GM12878 (cell line): ENCODE measurements around the gene GLS. TPM values are rescaled to one million over a fixed set of nuclear protein-coding genes. Genes with fewer than 3 reads are reported as not detected.

Experiments
- ATAC-seq: fragments of 200-7000 bp; cut with Tn5 transposase; 3 replicates; pipeline ENCODE4 v1.9.1; 2020; ENCODE audit warnings: mild to moderate bottlenecking, moderate library complexity
- BruUV-seq: library from RNA; stranded (reverse); fragments of 400-500 nt; replicated peaks from 2 replicates; lab custom pipeline; 2021; lab: Mats Ljungman, UMichigan
- CTCF ChIA-PET: fragments of 300-600 bp; sonication (Branson Sonifier 250); formaldehyde crosslinking; extraction: SDS; loops from one replicate; lab custom pipeline; 2021; ENCODE audit warnings: inconsistent platforms; lab: Yijun Ruan, JAX
- POLR2A ChIA-PET: fragments of 350-600 bp; formaldehyde crosslinking; extraction: SDS; loops from one replicate; lab custom pipeline; 2021; ENCODE audit warnings: inconsistent platforms; lab: Charles Lee
- RAD21 ChIA-PET: fragments of 300-600 bp; sonication (Branson Sonifier 250); formaldehyde crosslinking; loops from one replicate; lab custom pipeline; 2023; ENCODE audit warnings: antibody characterized with exemption; ENCODE audit not compliant: unreplicated experiment; lab: Charles Lee
- SMC1A ChIA-PET: fragments of 300-600 bp; sonication (Branson Sonifier 250); formaldehyde crosslinking; loops from one replicate; lab custom pipeline; 2023; ENCODE audit not compliant: unreplicated experiment, uncharacterized antibody; lab: Charles Lee
- DNase-seq: peaks from one replicate; pipeline ENCODE4 v3.0.0-alpha.2; 2011; ENCODE audit warnings: low read depth, low spot score
- FAIRE-seq: peaks from 3 replicates; lab custom pipeline; 2011; peaks lifted over from hg19 to GRCh38; lab: Jason Lieb, UNC
- H2AFZ ChIP-seq: 2 replicates; pipeline ENCODE4 v1.6.0; 2011; ENCODE audit warnings: low read depth, low read length, control low read depth; ENCODE audit not compliant: control insufficient read depth
- H3K27ac ChIP-seq: 2 replicates; pipeline ENCODE4 v1.5.1; 2011; ENCODE audit warnings: control low read depth; ENCODE audit not compliant: control insufficient read depth, insufficient read depth
- H3K27me3 ChIP-seq, 2 experiments: replicated peaks in 1 of 2; 2 replicates each; pipeline versions ENCODE4 v1.6.0 to v1.6.1; 2011; ENCODE audit warnings: low read length in 1 of 2; ENCODE audit not compliant: control insufficient read depth in 2 of 2, insufficient read depth in 2 of 2
- H3K36me3 ChIP-seq, 2 experiments: 2 replicates each; pipeline ENCODE4 v1.5.1; 2011; ENCODE audit warnings: low read length in 1 of 2; ENCODE audit not compliant: control insufficient read depth in 2 of 2, insufficient read depth in 2 of 2
- H3K4me1 ChIP-seq: 2 replicates; pipeline ENCODE4 v1.6.1; 2011; ENCODE audit warnings: mild to moderate bottlenecking, low read length, moderate library complexity, mixed read lengths; ENCODE audit not compliant: control insufficient read depth, insufficient read depth
- H3K4me2 ChIP-seq: 2 replicates; pipeline ENCODE4 v1.6.0; 2011; ENCODE audit warnings: control low read depth; ENCODE audit not compliant: control insufficient read depth, insufficient read depth
- H3K4me3 ChIP-seq: fragments of 200-600 bp; sonication (generic); 2 replicates; pipeline ENCODE4 v1.5.1; 2016
- H3K79me2 ChIP-seq: 2 replicates; pipeline ENCODE4 v1.6.0; 2011; ENCODE audit warnings: low read length; ENCODE audit not compliant: control insufficient read depth, insufficient read depth
- H3K9ac ChIP-seq: 2 replicates; pipeline ENCODE4 v1.8.0; 2011; ENCODE audit warnings: low read length, control low read depth, mixed read lengths; ENCODE audit not compliant: control insufficient read depth, insufficient read depth
- H3K9me3 ChIP-seq: replicated peaks from 3 replicates; pipeline ENCODE4 v1.5.1; 2011; ENCODE audit warnings: mild to moderate bottlenecking, low read length; ENCODE audit not compliant: control insufficient read depth, insufficient read depth
- H4K20me1 ChIP-seq: 2 replicates; pipeline ENCODE4 v1.6.0; 2011; ENCODE audit not compliant: control insufficient read depth, insufficient read depth
- BCL11A ChIP-seq: IDR thresholded peaks from 2 replicates; pipeline ENCODE4 v1.6.1; 2011; ENCODE audit warnings: low read depth, low read length
- CREB1 ChIP-seq: IDR thresholded peaks from 2 replicates; pipeline ENCODE4 v1.6.1; 2012; ENCODE audit warnings: low read depth, mild to moderate bottlenecking, inconsistent platforms
- DPF2 ChIP-seq: fragments of 450-650 bp; IDR thresholded peaks from 2 replicates; pipeline ENCODE4 v1.6.1; 2017; ENCODE audit warnings: mild to moderate bottlenecking
- ELK1 ChIP-seq: IDR thresholded peaks from 2 replicates; pipeline ENCODE4 v1.6.1; 2012; ENCODE audit warnings: low read depth, low read length, improper control_type of control experiment
- ETV6 ChIP-seq, 2 experiments: fragments of 450-650 bp in 1 of 2; IDR thresholded peaks in 1 of 2; conservative IDR thresholded peaks in 1 of 2; 2 replicates each; pipeline ENCODE4 v1.6.1; 2014; ENCODE audit warnings: antibody characterized with exemption in 1 of 2, borderline replicate concordance in 1 of 2, low read depth in 1 of 2, mild to moderate bottlenecking in 1 of 2, moderate library complexity in 1 of 2
- GATAD2B ChIP-seq: fragments of 450-650 bp; conservative IDR thresholded peaks from 2 replicates; pipeline ENCODE4 v1.6.1; 2017; ENCODE audit warnings: low read depth, mild to moderate bottlenecking, moderate library complexity
- MAX ChIP-seq: IDR thresholded peaks from 2 replicates; pipeline ENCODE4 v1.6.1; 2012; ENCODE audit warnings: low read depth, low read length, improper control_type of control experiment
- MXI1 ChIP-seq: fragments of 150-350 bp; IDR thresholded peaks from 2 replicates; pipeline ENCODE4 v1.6.1; 2011; ENCODE audit warnings: low read depth, mild to moderate bottlenecking, inconsistent platforms, low read length, improper control_type of control experiment
- NFIC ChIP-seq: IDR thresholded peaks from 2 replicates; pipeline ENCODE4 v1.6.1; 2012; ENCODE audit warnings: low read depth, mild to moderate bottlenecking, inconsistent platforms, low read length, moderate library complexity
- NFYA ChIP-seq: IDR thresholded peaks from 2 replicates; pipeline ENCODE4 v1.6.1; 2011; ENCODE audit warnings: low read depth, mild to moderate bottlenecking, low read length, improper control_type of control experiment, borderline replicate concordance
- NR2F1 ChIP-seq: fragments of 450-650 bp; conservative IDR thresholded peaks from 2 replicates; pipeline ENCODE4 v1.6.1; 2017; ENCODE audit warnings: mild to moderate bottlenecking
- POLR2AphosphoS2 ChIP-seq: IDR thresholded peaks from 2 replicates; pipeline ENCODE4 v1.6.1; 2011; ENCODE audit warnings: low read depth, mild to moderate bottlenecking, low read length, improper control_type of control experiment, moderate library complexity
- RAD21 ChIP-seq: IDR thresholded peaks from 2 replicates; pipeline ENCODE4 v1.6.1; 2011; ENCODE audit warnings: mild to moderate bottlenecking, low read depth, low read length, moderate library complexity; ENCODE audit not compliant: insufficient read depth
- ZNF207 ChIP-seq: fragments of 450-650 bp; IDR thresholded peaks from 2 replicates; pipeline ENCODE4 v1.6.1; 2014; ENCODE audit warnings: antibody characterized with exemption, mild to moderate bottlenecking, borderline replicate concordance
- WGBS: methylation state at CpG from one replicate; pipeline ENCODE4 v1.1.6; 2016; ENCODE audit warnings: low lambda C conversion rate; ENCODE audit not compliant: insufficient replicate concordance, insufficient coverage; ENCODE audit errors: missing lambda C conversion rate; 5-methylcytosine and 5-hydroxymethylcytosine counted together
- in situ Hi-C: fragments of 300-500 bp; cut with MboI; formaldehyde crosslinking; loops from 9 replicates; pipeline ENCODE4 v1.14.3; 2018; ENCODE audit warnings: mixed read lengths
- intact Hi-C: fragments of 100-400 bp; cut with micrococcal nuclease; formaldehyde crosslinking; loops from one replicate; pipeline ENCODE4 v1.14.2; 2022; ENCODE audit not compliant: unreplicated experiment
- polyA plus RNA-seq, 11 experiments: library from polyadenylated mRNA; depleted of rRNA in 4 of 11; unstranded in 6 of 11; stranded (reverse) in 5 of 11; fragments of >200 nt; fragmentation: Nextera tagmentation in 4 of 11; fragmentation: Illumina TruSeq in 1 of 11; extraction: Ambion mirVana in 4 of 11; extraction: Trizol in 1 of 11; gene quantifications; 1 replicate in 1 of 11; 2 replicates in 10 of 11; pipeline versions ENCODE4 v1.2.1 to v1.2.3, GENCODE V29; 2011 to 2016; ENCODE audit warnings: inconsistent platforms in 2 of 11, missing spikeins in 2 of 11, low read depth in 1 of 11
- total RNA-seq, 4 experiments: library from RNA; depleted of rRNA in 3 of 4; stranded (reverse); fragments of >200 nt in 3 of 4; fragmentation: Illumina TruSeq in 1 of 4; extraction: Trizol in 1 of 4; gene quantifications; 2 replicates each; pipeline versions ENCODE4 v1.2.1 to v1.2.3, GENCODE V29; 2013 to 2021
- TF ChIP-seq, protein P1 (sequence below): fragments of 450-650 bp; IDR thresholded peaks from 2 replicates; pipeline ENCODE4 v1.6.1; 2018; ENCODE audit warnings: mild to moderate bottlenecking, low read depth, moderate library complexity; ENCODE audit not compliant: partially characterized antibody
- TF ChIP-seq, protein P2 (sequence below): fragments of 450-650 bp; conservative IDR thresholded peaks from 2 replicates; pipeline ENCODE4 v1.6.1; 2017; ENCODE audit warnings: mild to moderate bottlenecking, moderate library complexity

Gene GLS
- total and polyA plus RNA-seq, 10 of the 15 experiments (the other 5 are each of a cell fraction or from before 2014, with no cell fraction given): 15.7 to 145 (median 70.8) TPM

DNA sequence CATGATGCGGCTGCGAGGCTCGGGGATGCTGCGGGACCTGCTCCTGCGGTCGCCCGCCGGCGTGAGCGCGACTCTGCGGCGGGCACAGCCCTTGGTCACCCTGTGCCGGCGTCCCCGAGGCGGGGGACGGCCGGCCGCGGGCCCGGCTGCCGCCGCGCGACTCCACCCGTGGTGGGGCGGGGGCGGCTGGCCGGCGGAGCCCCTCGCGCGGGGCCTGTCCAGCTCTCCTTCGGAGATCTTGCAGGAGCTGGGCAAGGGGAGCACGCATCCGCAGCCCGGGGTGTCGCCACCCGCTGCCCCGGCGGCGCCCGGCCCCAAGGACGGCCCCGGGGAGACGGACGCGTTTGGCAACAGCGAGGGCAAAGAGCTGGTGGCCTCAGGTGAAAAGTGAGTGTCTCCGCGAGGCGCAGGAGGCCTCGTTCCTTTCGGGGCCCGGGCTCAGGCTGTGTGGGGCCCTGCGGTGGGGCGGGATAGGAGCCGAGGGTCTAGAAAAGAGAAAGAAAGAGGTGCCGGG lies 520 bp downstream of the GLS start:
- under 1% methylated on average over 31 of the region's 60 CpGs for WGBS
- CTCF ChIA-PET: interaction anchor here (2.7 kb wide), 1 partner anchor 11 kb away, joined by 19 read pairs; no protein-coding TSS in a partner anchor
- RAD21 ChIA-PET: interaction anchor here (1.2 to 4.0 kb wide), 8 partner anchors 9 to 138 kb away, joined by 3 to 25 read pairs (median 8); no protein-coding TSS in a partner anchor
- Histone ChIP-seq H3K27me3 (no peaks in the 10 kb centered on the region), H3K79me2 (peaks cover 61% of the 10 kb centered on the region), H3K4me1 (0 out of 2 replicates have a peak, but pooled peaks cover 2% of the 10 kb centered on the region), H4K20me1 (no peaks in the 10 kb centered on the region), H3K27ac (peak overlapping the region; percentile 95), H2AFZ (no peak overlapping the region; the same call in 1 of the 2 replicates), H3K9ac (peak overlapping the region; percentile 83), H3K9me3 (no peaks in the 10 kb centered on the region), H3K36me3 (no peaks in the 10 kb centered on the region), H3K4me3 (peak overlapping the region; percentile 94), H3K4me2 (peak overlapping the region; percentile 46; the same call in 1 of the 2 replicates)
- in situ Hi-C loops: loop anchor here (25.0 kb wide), 1 partner anchor 781 kb away; no protein-coding TSS in a partner anchor
- DNase-seq (no peak), FAIRE-seq (no peak), ATAC-seq (no peak; the same call in 2 of the 3 replicates)
- SMC1A ChIA-PET: interaction anchor here (0.6 to 4.1 kb wide), 5 partner anchors 11 to 202 kb away, joined by 3 to 31 read pairs (median 4); no protein-coding TSS in a partner anchor
- no TSS peak for BruUV-seq
- intact Hi-C loops: loop anchor here (5.0 to 10.0 kb wide), 3 partner anchors 131 to 226 kb away; partner anchors contain the start of gene STAT1
- POLR2A ChIA-PET: interaction anchor here (1.3 to 6.5 kb wide), 6 partner anchors 10 to 187 kb away, joined by 3 to 41 read pairs (median 16); partner anchors contain the start of gene STAT1
- TF ChIP-seq, protein P1, sequence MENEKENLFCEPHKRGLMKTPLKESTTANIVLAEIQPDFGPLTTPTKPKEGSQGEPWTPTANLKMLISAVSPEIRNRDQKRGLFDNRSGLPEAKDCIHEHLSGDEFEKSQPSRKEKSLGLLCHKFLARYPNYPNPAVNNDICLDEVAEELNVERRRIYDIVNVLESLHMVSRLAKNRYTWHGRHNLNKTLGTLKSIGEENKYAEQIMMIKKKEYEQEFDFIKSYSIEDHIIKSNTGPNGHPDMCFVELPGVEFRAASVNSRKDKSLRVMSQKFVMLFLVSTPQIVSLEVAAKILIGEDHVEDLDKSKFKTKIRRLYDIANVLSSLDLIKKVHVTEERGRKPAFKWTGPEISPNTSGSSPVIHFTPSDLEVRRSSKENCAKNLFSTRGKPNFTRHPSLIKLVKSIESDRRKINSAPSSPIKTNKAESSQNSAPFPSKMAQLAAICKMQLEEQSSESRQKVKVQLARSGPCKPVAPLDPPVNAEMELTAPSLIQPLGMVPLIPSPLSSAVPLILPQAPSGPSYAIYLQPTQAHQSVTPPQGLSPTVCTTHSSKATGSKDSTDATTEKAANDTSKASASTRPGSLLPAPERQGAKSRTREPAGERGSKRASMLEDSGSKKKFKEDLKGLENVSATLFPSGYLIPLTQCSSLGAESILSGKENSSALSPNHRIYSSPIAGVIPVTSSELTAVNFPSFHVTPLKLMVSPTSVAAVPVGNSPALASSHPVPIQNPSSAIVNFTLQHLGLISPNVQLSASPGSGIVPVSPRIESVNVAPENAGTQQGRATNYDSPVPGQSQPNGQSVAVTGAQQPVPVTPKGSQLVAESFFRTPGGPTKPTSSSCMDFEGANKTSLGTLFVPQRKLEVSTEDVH: no peak
- no peak for TF ChIP-seq NR2F1
- TF ChIP-seq ELK1: no peak
- no peak for TF ChIP-seq ZNF207
- TF ChIP-seq CREB1: no peak
- peak; percentile 12; the same call in 1 of the 2 replicates for TF ChIP-seq GATAD2B
- no peak for TF ChIP-seq NFIC
- TF ChIP-seq, protein P2, sequence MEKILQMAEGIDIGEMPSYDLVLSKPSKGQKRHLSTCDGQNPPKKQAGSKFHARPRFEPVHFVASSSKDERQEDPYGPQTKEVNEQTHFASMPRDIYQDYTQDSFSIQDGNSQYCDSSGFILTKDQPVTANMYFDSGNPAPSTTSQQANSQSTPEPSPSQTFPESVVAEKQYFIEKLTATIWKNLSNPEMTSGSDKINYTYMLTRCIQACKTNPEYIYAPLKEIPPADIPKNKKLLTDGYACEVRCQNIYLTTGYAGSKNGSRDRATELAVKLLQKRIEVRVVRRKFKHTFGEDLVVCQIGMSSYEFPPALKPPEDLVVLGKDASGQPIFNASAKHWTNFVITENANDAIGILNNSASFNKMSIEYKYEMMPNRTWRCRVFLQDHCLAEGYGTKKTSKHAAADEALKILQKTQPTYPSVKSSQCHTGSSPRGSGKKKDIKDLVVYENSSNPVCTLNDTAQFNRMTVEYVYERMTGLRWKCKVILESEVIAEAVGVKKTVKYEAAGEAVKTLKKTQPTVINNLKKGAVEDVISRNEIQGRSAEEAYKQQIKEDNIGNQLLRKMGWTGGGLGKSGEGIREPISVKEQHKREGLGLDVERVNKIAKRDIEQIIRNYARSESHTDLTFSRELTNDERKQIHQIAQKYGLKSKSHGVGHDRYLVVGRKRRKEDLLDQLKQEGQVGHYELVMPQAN: no peak; the same call in 1 of the 2 replicates
- TF ChIP-seq MXI1: no peak; the same call in 1 of the 2 replicates
- TF ChIP-seq RAD21: no peak
- no peak for TF ChIP-seq NFYA
- no peak for TF ChIP-seq POLR2AphosphoS2
- no peak for TF ChIP-seq BCL11A
- TF ChIP-seq MAX: no peak
- TF ChIP-seq ETV6 (conservative IDR thresholded peaks at IDR 0.05 in 1 of 2, IDR thresholded peaks at IDR 0.05 in 1 of 2; ENCODE audit: borderline replicate concordance in 1 of 2, low read depth in 1 of 2): no peak
- TF ChIP-seq DPF2: 0 out of 2 replicates have a peak, but pooled peaks have one; percentile 0
